HepG2 (cell line): Measurements from ENCODE around the gene DCUN1D2. TPM values are rescaled to one million over a fixed set of nuclear protein-coding genes. Genes with fewer than 3 reads are reported as not detected.

Experiments
- ARNT2 ChIP-seq: sonication (generic); formaldehyde crosslinking; IDR thresholded peaks from 2 replicates; pipeline ENCODE4 v1.8.0; 2022; ENCODE audit warnings: mild to moderate bottlenecking, low read depth, missing genetic modification reagents, moderate library complexity
- ATF7 ChIP-seq, 2 experiments: fragments of 450-650 bp in 1 of 2; sonication (generic) in 1 of 2; formaldehyde crosslinking in 1 of 2; IDR thresholded peaks; 2 replicates each; pipeline versions ENCODE4 v1.4.0 to v1.6.1; 2016 to 2020; ENCODE audit warnings: antibody characterized with exemption in 1 of 2, mild to moderate bottlenecking in 1 of 2, missing genetic modification reagents in 1 of 2
- CCDC6 ChIP-seq: sonication (generic); formaldehyde crosslinking; IDR thresholded peaks from 2 replicates; pipeline ENCODE4 v1.8.1; 2022; ENCODE audit warnings: mild to moderate bottlenecking, missing genetic modification reagents, moderate library complexity
- CEBPG ChIP-seq: IDR thresholded peaks from 2 replicates; pipeline ENCODE4 v1.6.1; 2016
- CENPT ChIP-seq: sonication (generic); formaldehyde crosslinking; IDR thresholded peaks from 2 replicates; pipeline ENCODE4 v1.8.0; 2022; ENCODE audit warnings: low read depth, mild to moderate bottlenecking, moderate library complexity, missing genetic modification reagents
- FOXK1 ChIP-seq: sonication (generic); formaldehyde crosslinking; IDR thresholded peaks from 2 replicates; pipeline ENCODE4 v1.4.0; 2020; ENCODE audit warnings: low read depth, missing genetic modification reagents, borderline replicate concordance
- HES4 ChIP-seq: sonication (generic); formaldehyde crosslinking; IDR thresholded peaks from 2 replicates; pipeline ENCODE4 v1.9.0; 2021; ENCODE audit warnings: mild to moderate bottlenecking, missing genetic modification reagents, borderline replicate concordance
- ISL2 ChIP-seq: sonication (generic); formaldehyde crosslinking; IDR thresholded peaks from 2 replicates; pipeline ENCODE4 v1.5.0; 2020; ENCODE audit warnings: missing genetic modification reagents
- MBD4 ChIP-seq: IDR thresholded peaks from 2 replicates; pipeline ENCODE4 v1.6.1; 2012; ENCODE audit warnings: low read length, inconsistent platforms, borderline replicate concordance
- NFRKB ChIP-seq: fragments of 450-650 bp; IDR thresholded peaks from 2 replicates; pipeline ENCODE4 v1.6.1; 2017
- RBAK ChIP-seq: sonication (generic); formaldehyde crosslinking; IDR thresholded peaks from 2 replicates; pipeline ENCODE4 v1.5.1; 2020; ENCODE audit warnings: mild to moderate bottlenecking, missing genetic modification reagents
- SIX4 ChIP-seq: sonication (generic); formaldehyde crosslinking; IDR thresholded peaks from 2 replicates; pipeline ENCODE4 v1.4.0; 2020; ENCODE audit warnings: missing genetic modification reagents
- TBP ChIP-seq: sonication (generic); formaldehyde crosslinking; IDR thresholded peaks from 2 replicates; pipeline ENCODE4 v1.5.0; 2020; ENCODE audit warnings: missing genetic modification reagents
- TCF7L2 ChIP-seq: IDR thresholded peaks from 2 replicates; pipeline ENCODE4 v1.6.1; 2011; ENCODE audit warnings: mild to moderate bottlenecking, low read depth, low read length, moderate library complexity
- ZNF484 ChIP-seq: sonication (generic); formaldehyde crosslinking; IDR thresholded peaks from 2 replicates; pipeline ENCODE4 v1.5.1; 2020; ENCODE audit warnings: mild to moderate bottlenecking, low read depth, missing genetic modification reagents, borderline replicate concordance
- polyA plus RNA-seq, 8 experiments: library from polyadenylated mRNA; depleted of rRNA in 3 of 8; stranded (reverse) in 7 of 8; unstranded in 1 of 8; fragments of >200 nt; fragmentation: Illumina TruSeq in 4 of 8; extraction: Trizol in 4 of 8; gene quantifications; 2 replicates each; pipeline versions ENCODE4 v1.2.1 to v1.2.3, GENCODE V29; 2011 to 2016; ENCODE audit warnings: low read depth in 4 of 8, missing spikeins in 1 of 8, mixed read lengths in 1 of 8; ENCODE audit not compliant: insufficient read depth in 1 of 8
- total RNA-seq, 5 experiments: library from RNA; depleted of rRNA; stranded (reverse); fragments of >200 nt; fragmentation: Illumina TruSeq; extraction: Trizol; gene quantifications; 2 replicates each; pipeline ENCODE4 v1.2.3, GENCODE V29; 2016; ENCODE audit warnings: low read depth in 1 of 5
- TF ChIP-seq, protein P1 (sequence below): sonication (generic); formaldehyde crosslinking; IDR thresholded peaks from 2 replicates; pipeline ENCODE4; 2020; ENCODE audit warnings: missing genetic modification reagents, mild to moderate bottlenecking, borderline replicate concordance
- TF ChIP-seq, protein P2 (sequence below): sonication (generic); formaldehyde crosslinking; IDR thresholded peaks from 2 replicates; pipeline ENCODE4 v1.4.0; 2020; ENCODE audit warnings: missing genetic modification reagents, low read depth, mild to moderate bottlenecking, borderline replicate concordance
- TF ChIP-seq, protein P3 (sequence below): sonication (generic); formaldehyde crosslinking; IDR thresholded peaks from 2 replicates; pipeline ENCODE4 v1.8.1; 2023; ENCODE audit warnings: missing genetic modification reagents, inconsistent platforms, borderline replicate concordance
- TF ChIP-seq, protein P4 (sequence below): sonication (generic); formaldehyde crosslinking; IDR thresholded peaks from 2 replicates; pipeline ENCODE4 v1.4.0; 2020; ENCODE audit warnings: mild to moderate bottlenecking, missing genetic modification reagents
- TF ChIP-seq, protein P5 (sequence below): sonication (generic); formaldehyde crosslinking; IDR thresholded peaks from 2 replicates; pipeline ENCODE4 v1.8.0; 2022; ENCODE audit warnings: missing genetic modification reagents, mild to moderate bottlenecking, moderate library complexity, borderline replicate concordance

Gene DCUN1D2
- total and polyA plus RNA-seq, 2 of the 13 experiments (the other 11 are each of a cell fraction or from before 2014, with no cell fraction given), result 9.1 to 9.6 TPM

DNA sequence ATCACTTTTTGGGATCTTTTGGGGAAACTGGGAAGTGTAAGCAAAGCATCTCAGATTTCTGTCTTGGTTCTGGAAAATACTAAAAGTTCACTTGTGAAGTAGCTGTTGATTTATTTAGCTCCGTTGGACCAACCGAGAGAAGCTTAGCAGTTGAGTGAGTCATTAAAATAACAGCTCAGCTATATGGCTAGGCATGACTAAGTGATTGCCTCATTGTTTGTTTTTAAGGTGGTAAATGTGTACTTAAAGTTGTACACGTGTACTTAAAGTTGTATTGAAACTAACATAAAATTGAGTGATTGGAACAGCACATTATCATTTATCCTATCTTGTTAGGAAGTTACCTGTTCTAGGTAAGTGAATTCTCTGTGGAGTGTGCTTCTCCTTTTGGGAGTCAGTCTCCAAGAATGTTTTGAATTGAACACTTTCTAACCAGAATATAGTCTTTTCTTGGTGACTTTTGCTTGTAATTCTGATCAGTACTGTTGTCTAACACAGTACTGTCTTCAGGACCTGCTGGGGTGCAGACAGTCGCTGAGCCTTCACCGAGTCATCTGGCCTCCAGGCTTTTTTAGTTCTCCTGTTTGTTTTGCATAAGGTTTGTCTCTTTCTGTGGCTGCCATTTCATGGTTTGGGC lies 2.9 kb upstream of the DCUN1D2 start (continued):
- TF ChIP-seq, protein P1, sequence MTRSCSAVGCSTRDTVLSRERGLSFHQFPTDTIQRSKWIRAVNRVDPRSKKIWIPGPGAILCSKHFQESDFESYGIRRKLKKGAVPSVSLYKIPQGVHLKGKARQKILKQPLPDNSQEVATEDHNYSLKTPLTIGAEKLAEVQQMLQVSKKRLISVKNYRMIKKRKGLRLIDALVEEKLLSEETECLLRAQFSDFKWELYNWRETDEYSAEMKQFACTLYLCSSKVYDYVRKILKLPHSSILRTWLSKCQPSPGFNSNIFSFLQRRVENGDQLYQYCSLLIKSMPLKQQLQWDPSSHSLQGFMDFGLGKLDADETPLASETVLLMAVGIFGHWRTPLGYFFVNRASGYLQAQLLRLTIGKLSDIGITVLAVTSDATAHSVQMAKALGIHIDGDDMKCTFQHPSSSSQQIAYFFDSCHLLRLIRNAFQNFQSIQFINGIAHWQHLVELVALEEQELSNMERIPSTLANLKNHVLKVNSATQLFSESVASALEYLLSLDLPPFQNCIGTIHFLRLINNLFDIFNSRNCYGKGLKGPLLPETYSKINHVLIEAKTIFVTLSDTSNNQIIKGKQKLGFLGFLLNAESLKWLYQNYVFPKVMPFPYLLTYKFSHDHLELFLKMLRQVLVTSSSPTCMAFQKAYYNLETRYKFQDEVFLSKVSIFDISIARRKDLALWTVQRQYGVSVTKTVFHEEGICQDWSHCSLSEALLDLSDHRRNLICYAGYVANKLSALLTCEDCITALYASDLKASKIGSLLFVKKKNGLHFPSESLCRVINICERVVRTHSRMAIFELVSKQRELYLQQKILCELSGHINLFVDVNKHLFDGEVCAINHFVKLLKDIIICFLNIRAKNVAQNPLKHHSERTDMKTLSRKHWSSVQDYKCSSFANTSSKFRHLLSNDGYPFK, result no peak
- TF ChIP-seq HES4 (CRISPR knock-in tag) (no peak), TCF7L2 (no peak), ATF7 (IDR thresholded peaks at IDR 0.05) (peak; percentile 87), ATF7 (CRISPR knock-in tag; IDR thresholded peaks at IDR 0.05) (no peak), NFRKB (no peak), ARNT2 (CRISPR knock-in tag) (no peak), MBD4 (peak; percentile 54; the same call in 1 of the 2 replicates), TBP (CRISPR knock-in tag) (no peak), ZNF484 (CRISPR knock-in tag) (no peak), CEBPG (CRISPR knock-in tag) (peak; percentile 94), RBAK (CRISPR knock-in tag) (no peak), CCDC6 (CRISPR knock-in tag) (no peak), ISL2 (no peak), SIX4 (CRISPR knock-in tag) (no peak), FOXK1 (CRISPR knock-in tag) (peak; percentile 60; the same call in 1 of the 2 replicates), CENPT (CRISPR knock-in tag) (no peak)
- TF ChIP-seq, protein P2, sequence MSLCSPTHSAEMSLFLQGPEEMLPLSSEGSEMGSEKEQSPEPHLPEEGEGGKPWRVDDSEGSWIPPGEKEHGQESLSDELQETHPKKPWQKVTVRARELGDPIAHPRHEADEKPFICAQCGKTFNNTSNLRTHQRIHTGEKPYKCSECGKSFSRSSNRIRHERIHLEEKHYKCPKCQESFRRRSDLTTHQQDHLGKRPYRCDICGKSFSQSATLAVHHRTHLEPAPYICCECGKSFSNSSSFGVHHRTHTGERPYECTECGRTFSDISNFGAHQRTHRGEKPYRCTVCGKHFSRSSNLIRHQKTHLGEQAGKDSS (CRISPR knock-in tag), result no peak
- TF ChIP-seq, protein P3, sequence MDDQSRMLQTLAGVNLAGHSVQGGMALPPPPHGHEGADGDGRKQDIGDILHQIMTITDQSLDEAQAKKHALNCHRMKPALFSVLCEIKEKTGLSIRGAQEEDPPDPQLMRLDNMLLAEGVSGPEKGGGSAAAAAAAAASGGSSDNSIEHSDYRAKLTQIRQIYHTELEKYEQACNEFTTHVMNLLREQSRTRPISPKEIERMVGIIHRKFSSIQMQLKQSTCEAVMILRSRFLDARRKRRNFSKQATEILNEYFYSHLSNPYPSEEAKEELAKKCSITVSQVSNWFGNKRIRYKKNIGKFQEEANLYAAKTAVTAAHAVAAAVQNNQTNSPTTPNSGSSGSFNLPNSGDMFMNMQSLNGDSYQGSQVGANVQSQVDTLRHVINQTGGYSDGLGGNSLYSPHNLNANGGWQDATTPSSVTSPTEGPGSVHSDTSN (CRISPR knock-in tag), result no peak
- TF ChIP-seq, protein P4, sequence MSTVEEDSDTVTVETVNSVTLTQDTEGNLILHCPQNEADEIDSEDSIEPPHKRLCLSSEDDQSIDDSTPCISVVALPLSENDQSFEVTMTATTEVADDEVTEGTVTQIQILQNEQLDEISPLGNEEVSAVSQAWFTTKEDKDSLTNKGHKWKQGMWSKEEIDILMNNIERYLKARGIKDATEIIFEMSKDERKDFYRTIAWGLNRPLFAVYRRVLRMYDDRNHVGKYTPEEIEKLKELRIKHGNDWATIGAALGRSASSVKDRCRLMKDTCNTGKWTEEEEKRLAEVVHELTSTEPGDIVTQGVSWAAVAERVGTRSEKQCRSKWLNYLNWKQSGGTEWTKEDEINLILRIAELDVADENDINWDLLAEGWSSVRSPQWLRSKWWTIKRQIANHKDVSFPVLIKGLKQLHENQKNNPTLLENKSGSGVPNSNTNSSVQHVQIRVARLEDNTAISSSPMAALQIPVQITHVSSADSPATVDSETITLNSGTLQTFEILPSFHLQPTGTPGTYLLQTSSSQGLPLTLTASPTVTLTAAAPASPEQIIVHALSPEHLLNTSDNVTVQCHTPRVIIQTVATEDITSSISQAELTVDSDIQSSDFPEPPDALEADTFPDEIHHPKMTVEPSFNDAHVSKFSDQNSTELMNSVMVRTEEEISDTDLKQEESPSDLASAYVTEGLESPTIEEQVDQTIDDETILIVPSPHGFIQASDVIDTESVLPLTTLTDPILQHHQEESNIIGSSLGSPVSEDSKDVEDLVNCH (CRISPR knock-in tag), result no peak
- TF ChIP-seq, protein P5, sequence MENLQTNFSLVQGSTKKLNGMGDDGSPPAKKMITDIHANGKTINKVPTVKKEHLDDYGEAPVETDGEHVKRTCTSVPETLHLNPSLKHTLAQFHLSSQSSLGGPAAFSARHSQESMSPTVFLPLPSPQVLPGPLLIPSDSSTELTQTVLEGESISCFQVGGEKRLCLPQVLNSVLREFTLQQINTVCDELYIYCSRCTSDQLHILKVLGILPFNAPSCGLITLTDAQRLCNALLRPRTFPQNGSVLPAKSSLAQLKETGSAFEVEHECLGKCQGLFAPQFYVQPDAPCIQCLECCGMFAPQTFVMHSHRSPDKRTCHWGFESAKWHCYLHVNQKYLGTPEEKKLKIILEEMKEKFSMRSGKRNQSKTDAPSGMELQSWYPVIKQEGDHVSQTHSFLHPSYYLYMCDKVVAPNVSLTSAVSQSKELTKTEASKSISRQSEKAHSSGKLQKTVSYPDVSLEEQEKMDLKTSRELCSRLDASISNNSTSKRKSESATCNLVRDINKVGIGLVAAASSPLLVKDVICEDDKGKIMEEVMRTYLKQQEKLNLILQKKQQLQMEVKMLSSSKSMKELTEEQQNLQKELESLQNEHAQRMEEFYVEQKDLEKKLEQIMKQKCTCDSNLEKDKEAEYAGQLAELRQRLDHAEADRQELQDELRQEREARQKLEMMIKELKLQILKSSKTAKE (CRISPR knock-in tag), result no peak
